KG1 (cell line): ENCODE data around the gene PSD4.

ENCODE experiments used
- DNase-seq: peaks from one replicate; lab custom pipeline; 2025; lab: John Stamatoyannopoulos, UW

PSD4 gene

GRCh38 chr2:113142290-113142689, 31.5 kb upstream of the PSD4 start:
- no peak for DNase-seq

GRCh38 chr2:113144259-113144658, 29.5 kb upstream of the PSD4 start:
- DNase-seq, result no peak

- DNase-seq, result no peak
Observed at GRCh38 chr2:113148606-113149552, 24.9 kb upstream of the PSD4 start.

- no peak for DNase-seq
Observed at GRCh38 chr2:113149553-113150257, 24.1 kb upstream of the PSD4 start.

GRCh38 chr2:113150258-113150601, 23.5 kb upstream of the PSD4 start:
- no peak for DNase-seq

GRCh38 chr2:113155331-113155730, 18.4 kb upstream of the PSD4 start:
- no peak for DNase-seq

GRCh38 chr2:113156278-113157117, 17.3 kb upstream of the PSD4 start:
- DNase-seq, result no peak

GRCh38 chr2:113157118-113157896, 16.5 kb upstream of the PSD4 start:
- peak; percentile 15 for DNase-seq

- no peak for DNase-seq
Observed at GRCh38 chr2:113157897-113158753, 15.6 kb upstream of the PSD4 start.

- no peak for DNase-seq
Observed at GRCh38 chr2:113158884-113159553, 14.8 kb upstream of the PSD4 start.

- DNase-seq, result no peak
Observed at GRCh38 chr2:113160248-113160647, 13.5 kb upstream of the PSD4 start.

- DNase-seq, result no peak
Observed at GRCh38 chr2:113160962-113161361, 12.8 kb upstream of the PSD4 start.

GRCh38 chr2:113162173-113162572, 11.6 kb upstream of the PSD4 start:
- DNase-seq, result no peak

- DNase-seq, result no peak
Observed at GRCh38 chr2:113162869-113163268, 10.9 kb upstream of the PSD4 start.

GRCh38 chr2:113164215-113164929, 9.4 kb upstream of the PSD4 start:
- no peak for DNase-seq

- no peak for DNase-seq
Observed at GRCh38 chr2:113164930-113165585, 8.7 kb upstream of the PSD4 start.

GRCh38 chr2:113166187-113166645, 7.6 kb upstream of the PSD4 start:
- DNase-seq, result no peak

GRCh38 chr2:113167115-113167932, 6.4 kb upstream of the PSD4 start:
- DNase-seq, result no peak
